H4 (cell line): Measurements from ENCODE around the gene ADARB2. TPM values are rescaled to one million over a fixed set of nuclear protein-coding genes. Genes with fewer than 3 reads are reported as not detected.
"Not testable (repeated sequence)": the region's sequence is repeated elsewhere in the genome, so short reads cannot be mapped to it uniquely, and the experiment has no call there.

Experiments
- DNase-seq: peaks from one replicate; pipeline ENCODE4 v3.0.0-alpha.2; 2015; ENCODE audit warnings: low spot score
- total RNA-seq: library from RNA; depleted of rRNA; stranded (reverse); fragments of >200 nt; shearing (Covaris generic); gene quantifications from 2 replicates; pipeline ENCODE4 v1.2.3, GENCODE V29; 2014

Gene ADARB2
- total RNA-seq, 1 experiment from 2014 or later, result 0.21 TPM

DNA sequence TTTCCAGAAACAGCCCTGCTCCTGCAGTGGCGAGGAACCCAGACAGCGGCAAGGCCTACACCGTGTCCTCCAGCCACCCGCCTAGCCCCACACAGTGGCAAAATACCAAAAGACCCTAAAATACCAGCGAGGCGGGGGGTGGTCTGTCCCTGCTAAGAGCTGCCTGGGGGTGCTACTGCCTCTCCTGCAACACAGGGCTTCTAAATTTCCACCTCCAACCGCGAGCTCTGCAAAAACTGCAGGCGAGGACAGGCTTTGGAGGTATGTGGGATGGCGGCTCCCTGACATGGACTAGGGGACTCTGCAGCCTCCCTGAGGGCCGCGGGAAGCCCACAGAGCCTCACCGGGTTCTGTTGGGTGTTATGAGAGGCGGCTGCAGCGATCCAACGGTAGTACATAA, 558.8 kb downstream of the ADARB2 start:
- DNase-seq, result no peak

DNA sequence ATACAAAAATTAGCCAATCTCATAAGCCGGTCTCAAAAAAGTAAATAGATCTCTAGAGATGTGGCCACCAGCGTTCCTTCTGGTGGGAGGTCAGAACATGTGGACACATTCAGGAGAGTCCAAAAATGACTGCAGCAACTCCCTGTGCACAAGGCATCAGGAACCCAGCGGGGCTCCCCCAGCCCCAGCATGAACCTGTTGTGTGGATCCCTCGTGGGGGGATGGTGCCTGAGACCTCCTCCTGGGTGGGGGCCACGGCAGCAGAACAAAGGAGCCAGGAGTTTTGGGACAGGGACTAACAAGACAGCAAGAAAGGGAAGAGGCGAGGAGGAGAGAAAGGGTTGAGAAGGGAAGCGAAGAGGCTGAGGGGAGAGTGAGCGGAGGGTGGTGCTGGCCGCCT, 559.4 kb downstream of the ADARB2 start:
- no peak for DNase-seq

DNA sequence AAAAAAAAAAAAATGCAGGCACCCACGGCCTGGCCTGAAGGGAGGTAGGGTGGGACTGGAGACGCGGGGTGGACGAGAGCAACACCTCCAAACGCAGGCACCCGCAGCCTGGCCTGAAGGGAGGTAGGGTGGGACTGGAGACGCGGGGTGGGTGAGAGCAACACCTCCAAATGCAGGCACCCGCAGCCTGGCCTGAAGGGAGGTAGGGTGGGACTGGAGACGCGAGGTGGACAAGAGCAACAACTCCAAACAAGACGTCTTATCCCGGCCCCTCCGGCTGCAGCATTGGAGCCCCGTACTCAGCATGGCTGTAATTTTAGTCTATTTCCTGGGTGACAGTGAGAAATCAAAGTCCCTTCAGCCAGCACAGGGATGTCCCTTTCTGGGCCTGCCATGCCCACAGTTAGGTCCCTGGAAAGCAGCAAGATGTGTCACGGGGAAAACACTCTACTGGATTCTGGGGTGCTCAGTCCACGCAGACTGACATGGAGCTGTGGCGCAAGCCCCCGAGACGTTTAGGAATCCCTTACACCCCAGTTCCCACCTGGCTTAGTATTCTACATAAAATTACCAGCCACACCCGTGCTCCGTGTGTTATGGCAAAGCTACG, 561.3 kb downstream of the ADARB2 start:
- no peak for DNase-seq

DNA sequence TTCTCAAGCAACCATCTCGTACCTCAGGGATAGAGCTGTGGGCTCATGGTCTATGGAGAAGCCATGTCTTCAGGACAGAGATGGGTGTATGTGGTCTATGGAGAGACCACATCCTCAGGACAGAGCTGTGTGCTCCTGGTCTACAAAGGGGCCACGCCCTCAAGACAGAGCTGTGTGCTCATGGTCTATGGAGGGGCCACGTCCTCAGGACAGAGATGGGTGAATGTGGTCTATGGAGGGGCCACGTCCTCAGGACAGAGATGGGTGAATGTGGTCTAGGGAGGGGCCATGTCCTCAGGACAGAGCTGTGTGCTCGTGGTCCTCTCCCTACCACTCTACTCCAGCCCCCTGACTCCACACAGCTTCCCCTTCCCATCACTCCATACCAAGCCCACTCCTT, 563.3 kb downstream of the ADARB2 start:
- DNase-seq, result no peak

DNA sequence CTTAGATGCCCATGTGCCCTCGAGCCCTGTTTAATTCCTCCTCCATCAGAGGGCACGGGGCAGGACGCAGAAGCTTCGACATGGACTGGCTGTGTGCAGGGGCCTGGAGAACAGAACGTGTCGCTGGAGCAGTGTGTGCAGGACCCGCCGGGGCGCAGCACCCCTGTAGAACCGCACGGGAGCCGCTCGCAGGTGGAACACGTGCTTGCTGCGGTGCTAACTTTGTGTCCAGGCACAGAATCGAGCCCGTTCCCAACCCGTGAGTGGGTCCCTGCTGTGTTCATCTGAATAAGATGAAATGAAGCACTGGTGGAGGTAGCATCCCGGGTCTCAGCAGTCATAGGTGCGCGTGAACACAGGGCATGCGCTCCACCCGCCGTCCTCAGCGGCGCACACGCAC, 564.2 kb downstream of the ADARB2 start:
- no peak for DNase-seq

DNA sequence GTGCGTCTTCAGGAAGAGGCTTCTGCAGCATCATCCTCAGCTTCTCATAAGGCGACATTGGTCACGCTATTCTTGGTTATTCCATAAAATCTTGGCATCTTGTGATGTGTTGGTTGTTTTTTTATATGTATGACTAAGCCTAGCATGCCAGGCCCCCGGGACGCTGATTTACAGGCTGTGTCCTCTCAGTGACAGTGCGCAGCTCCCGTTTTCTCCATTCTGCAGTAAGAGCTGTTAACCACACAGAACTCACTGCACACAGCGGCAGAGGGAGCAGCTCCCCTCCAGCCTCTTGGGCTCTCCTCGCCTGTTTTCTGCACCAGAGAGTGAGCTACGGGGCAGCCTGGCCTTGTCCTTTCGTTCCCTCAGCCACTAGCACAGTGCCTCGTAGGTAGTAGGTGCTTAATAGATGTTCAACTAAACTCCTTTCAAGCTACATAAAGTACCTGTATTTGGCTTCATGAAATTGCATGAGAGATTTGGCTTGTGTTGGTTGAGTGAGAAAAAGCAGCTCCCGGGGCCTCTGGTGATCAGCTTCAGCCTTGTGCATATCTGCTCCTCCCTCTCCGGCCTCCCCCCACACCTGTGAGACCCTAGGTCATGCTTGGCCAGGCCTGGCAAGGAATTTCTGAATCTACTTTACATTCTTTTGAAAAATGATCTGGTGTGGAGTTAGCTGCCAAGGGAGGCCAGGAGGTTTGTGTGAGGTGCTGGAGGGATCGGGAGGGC, 564.9 kb downstream of the ADARB2 start:
- no peak for DNase-seq

DNA sequence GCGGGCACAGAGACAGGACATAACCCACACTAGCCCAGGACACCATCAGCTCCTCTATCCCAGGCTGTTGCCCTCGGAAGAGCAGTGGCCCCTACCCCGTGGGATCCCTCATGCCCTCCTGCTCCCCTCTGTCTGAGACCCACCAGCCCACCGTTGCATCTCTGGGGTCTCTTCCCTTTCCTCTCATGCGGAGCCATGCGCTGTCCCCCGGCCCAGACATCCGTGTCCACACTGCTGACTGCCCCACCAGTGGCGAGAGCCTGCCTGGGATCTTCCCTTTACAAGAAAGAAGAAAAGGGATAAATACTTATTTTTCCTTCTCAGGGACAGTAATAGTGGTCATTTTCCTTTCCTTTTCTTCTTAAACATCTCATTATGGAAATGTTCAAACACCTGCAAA, 565.7 kb downstream of the ADARB2 start:
- no peak for DNase-seq

DNA sequence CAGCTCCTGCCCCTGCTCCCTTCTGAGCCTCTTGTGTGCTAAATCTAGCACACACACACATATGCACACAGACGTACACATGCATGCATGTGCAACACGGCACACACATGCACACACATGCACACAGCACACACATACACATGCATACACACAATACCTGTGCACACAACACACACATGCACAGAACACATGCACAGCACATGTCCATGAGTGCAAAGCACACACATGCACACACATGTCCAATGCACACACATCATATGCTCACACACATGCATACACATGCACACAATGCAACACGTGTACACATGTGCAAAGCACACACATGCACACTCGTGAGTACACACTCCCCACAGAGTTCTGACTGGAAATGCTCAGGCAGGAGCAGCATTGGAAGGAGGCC, 566.1 kb downstream of the ADARB2 start:
- DNase-seq, result no peak

DNA sequence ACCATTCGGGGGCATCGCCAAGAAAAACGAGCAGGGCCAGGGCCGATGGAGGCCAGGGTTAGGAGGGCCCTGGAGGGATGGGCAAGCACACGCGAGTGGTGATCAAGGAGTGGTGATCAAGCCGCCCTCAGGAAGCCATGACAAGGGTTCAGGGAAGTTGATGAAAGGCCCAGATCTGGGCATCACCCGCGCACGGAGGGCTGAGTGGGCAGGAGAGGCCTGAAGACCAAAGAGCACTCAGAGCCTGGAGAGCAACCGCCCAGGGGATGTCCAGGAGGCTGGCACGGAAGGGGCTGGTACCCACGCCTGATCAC, 566.5 kb downstream of the ADARB2 start:
- no peak for DNase-seq

DNA sequence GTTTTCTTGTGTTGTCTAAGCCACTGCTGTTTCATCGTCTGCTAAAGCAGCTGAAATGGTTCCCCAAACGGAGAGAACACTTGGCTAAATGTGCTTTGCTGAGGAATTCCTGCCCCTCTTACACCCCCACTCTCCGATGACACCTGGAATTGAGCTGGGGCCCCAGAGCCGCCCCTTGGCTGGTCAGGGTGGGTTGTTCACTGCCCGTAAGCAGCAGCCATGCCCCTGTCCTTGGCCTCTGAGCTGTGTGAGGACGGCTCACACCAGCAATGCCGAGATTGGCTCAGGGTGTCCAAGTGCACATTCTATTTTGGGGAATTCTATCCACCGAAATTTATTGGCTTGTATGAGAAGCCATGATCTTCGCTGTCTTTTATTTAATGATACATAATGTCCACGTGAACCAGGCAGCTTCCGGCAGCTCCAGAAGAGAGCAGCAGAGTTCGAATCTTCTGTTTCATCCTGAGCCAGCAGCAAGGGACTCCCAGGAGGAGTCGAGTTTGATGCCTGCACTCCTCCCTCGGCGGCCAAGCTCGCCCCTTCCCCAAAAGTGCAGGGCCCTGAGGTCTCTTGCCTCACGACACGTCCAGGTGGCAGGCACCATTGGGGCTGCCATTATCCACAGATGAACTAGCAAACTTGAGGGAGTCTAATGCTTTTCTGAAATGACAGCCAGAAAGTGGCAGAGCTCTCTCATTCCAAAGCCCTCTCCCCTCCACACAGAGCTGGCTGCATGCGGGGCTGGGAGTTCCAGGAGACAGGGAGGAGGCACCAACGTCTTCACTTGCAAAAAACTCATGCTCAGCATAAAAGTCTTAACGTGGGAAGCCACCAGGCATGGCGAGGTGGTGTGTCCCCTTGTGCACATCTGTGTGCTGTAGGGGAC, 567.1 kb downstream of the ADARB2 start:
- DNase-seq, result no peak

DNA sequence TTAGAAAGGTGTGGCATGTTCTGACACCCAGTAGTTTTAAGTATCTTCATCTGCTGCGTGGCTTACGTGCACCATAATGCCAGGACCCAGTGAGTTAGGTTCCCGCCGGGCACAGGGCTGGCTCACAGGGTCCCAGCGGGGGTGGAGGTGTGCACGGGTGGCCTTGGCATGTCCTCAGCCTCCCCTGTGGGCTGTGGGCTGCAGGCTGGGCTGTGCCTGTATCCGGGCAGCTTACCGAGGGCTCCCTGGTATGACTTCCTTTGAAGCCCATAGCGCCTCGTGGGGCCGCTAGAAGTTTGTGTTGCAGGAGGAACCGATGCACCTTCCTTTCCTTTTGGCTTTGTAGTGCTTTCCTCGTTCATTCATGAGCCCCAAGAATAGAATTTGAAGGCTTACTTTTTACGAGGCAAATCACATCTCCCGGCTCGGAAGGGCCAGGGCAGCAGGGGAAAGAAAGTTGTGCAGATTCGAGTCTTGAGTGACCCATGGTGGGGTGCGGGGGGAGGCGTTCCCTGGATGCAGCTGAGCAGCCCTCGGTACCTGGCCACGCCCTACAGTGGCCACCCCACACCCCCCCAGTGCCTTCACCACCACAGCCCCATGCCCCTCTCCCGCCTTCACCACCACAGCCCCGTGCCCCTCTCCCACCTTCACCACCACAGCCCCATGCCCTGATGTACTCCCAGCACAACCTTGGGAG, 568.0 kb downstream of the ADARB2 start:
- DNase-seq, result no peak

DNA sequence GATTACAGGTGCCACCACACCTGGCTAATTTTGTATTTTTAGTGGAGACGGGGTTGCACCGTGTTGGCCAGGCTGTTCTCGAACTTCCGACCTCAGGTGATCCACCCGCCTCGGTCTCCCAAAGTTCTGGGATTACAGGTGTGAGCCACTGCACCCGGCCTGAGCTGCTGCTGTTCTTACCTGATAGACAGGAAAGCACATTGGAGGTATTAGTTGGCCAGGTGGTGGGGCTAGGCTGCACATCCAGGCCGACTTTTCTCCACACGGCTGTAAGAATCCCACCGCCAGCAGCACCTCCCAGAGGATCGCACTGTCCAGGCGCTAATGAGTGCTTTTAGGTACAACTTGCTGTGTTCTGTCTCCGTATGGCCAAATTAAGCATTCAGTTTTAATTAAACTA, 568.6 kb downstream of the ADARB2 start:
- no peak for DNase-seq

DNA sequence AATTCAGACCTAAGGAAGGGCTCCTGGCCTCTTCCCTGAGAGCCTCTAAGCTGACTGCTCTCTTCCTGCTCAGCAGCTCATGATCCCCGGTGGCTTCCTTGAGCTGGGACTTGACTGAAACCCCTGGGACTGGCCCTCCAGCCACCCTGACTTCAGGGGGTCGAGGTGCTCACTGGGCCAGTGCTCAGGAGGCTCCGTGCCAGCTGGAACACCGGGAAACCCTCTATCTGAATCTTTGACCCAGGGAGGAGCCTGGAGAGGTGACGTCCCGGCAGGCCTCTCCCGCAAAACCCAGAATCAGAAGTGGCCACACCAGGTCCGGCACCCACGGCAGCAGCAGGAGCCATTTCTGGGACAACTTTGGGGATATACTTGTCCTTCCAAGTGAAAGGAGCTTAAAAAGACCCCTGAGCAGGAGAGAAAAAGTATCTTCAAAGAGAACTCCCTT, 570.5 kb downstream of the ADARB2 start:
- DNase-seq, result no peak

DNA sequence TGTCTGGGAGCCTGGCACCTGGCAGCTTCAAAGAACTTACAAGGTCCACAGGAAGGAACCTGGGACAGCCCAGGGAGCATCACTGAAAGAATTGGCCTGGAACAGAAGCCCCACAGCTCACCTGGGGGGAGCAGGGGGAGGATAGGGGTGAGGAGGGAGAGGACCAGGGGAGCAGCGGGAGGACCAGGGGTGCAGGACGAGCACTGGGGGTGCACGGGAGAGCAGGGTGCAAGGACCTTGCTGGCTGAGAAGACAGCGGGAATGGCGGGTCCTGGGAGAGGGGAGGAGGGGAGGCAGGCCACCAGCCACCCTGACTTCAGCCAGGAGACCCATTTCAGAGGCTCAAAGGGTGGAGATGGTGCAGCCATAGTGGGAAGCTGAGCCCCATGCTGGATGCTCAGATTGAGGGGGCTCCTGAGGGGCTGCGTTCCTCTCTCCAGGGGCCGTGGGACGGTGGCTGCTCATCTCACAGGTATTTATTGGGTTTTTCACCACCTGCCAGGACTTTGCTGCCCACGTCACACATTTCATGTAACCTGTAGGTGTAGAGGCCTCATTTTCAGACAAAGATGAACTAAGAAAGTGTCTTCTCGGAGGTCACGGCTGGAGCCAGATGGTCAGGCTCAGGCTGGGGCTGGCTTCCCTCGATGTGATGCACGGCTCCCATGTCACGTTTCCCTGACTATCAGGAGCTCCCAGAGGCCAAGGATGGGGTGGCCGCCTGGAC, 571.1 kb downstream of the ADARB2 start:
- DNase-seq, result no peak

DNA sequence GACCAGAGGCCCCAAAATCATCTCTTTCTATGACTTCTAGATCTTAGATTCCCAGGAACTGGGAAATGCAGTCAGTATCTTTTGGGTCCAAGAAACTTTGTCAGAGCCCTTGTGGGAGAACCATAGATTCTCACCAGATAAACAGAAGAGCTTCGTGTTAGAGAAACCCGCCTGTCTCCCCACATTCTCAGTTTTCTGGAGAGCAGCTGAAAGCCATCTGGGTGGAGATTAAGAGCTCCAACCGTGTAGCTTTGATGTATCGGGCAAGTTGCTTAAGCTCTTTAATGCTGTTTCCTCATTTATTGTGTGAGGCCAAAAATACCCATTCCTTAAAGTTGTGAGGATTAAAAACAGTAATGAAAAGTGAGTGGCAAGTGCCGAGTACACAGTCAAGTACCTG, 573.5 kb downstream of the ADARB2 start:
- DNase-seq, result no peak

DNA sequence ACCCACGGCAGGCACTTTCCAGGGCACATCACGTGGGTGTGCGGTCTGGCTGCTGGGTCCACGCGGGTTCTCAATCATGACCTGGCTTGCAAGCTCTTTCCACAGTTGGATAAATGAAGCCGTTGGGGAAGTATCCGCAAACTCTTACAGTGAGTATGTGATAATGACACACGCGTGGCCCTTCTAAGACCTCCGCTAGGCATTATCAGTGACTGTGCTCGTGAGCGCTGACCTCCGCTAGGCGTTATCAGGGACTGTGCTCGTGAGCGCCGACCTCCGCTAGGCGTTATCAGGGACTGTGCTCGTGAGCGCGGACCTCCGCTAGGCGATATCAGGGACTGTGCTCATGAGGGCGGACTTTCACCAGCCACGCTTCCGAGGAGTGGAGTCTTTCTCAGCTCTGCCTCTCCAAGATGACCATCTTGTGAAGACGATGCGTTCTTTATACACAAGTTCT, 574.1 kb downstream of the ADARB2 start:
- no peak for DNase-seq

DNA sequence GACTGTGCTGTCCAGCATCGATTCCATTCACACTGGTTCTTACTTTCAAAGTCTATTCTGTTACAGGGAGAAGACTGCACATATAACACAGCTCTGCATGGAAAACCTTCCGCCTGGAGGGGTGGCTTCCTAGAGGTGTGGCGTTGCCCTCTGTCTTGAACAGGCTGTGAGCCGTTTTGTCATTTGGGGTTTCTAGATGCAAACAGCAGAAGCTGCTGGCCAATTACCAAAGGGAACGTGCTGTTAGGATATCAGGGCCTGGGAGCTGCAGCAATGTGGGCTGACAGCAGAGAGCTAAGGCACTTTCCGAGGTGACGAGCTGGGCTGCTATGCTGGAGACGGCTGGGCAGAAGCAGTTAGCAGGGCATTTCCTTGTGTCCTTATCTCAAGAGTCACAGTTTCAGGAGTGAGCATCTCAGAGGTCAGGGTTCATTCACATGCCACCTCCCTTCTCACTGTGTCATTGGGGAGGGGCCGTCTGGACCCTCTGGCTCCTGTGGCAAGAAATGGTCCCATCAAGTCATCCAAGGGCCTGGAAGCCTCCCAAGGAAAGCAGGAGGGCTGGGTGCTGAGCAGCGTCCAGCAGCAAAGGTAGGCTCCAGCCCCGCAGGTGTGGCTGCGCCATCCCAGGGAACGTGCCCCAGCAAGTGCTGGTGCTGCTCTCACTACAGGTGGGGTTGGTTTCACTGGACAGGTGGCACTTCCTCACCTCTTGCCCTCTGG, 574.7 kb downstream of the ADARB2 start:
- DNase-seq, result no peak

DNA sequence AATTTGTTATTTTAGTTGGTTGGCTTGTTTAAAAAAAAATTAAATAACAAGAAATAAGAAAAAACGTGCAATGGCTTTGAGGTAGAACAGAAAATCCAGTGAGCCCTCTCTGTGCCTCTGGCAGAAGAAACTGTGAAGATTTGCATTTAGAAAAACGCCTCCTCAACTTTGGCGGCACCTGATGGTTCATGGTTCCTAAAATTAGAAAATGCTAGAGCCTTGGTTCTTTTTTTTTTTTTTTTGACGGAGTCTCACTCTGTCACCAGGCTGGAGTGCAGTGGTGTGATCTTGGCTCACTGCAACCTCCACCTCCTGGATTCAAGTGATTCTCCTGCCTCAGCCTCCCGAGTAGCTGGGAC, 576.0 kb downstream of the ADARB2 start:
- not testable (repeated sequence) for DNase-seq

DNA sequence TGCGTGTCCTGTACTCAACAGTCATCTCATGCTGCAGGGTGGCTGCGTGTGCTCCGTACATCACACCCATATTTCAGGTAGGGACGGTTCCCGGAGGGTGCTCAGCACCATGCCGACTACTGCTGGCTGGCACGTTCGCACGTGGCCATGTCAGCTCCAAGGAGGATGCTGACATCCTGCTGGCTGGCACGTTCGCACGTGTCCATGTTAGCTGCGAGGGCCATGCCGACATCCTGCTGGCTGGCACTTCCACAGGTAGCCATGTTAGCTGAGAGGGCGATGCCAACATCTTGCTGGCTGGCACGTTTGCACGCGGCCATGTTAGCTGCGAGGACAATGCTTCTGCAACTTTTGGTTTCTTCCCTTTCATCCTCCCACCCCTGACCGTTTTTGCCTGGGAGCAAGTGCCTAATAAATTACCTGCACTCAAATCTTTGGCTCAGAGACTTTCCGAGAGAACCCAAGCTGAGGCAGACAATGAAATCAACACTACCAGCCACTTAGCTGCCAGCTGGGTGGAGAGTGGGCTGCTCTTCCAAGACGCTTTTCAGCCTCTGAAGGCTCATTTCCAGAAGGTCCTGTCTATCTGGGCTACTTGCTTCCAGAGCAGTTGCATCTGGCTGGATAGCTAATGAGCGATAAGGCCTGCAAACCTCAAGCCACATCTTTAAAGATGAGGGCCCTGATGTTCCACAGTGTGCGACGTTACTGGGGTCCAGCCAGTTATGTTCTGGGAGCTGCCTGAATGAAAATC, 576.6 kb downstream of the ADARB2 start:
- DNase-seq, result no peak
